CD4-positive, alpha-beta T cell (primary cell): ENCODE data around the gene CTIF. TPM values are rescaled to one million over a fixed set of nuclear protein-coding genes. Genes with fewer than 3 reads are reported as not detected.

Experiments
- ATAC-seq: fragments of 200-7000 bp; cut with Tn5 transposase; one replicate; pipeline ENCODE4 v1.10.0; 2022; ENCODE audit warnings: mild to moderate bottlenecking; ENCODE audit not compliant: poor library complexity
- CTCF ChIA-PET: fragments of 350-600 bp; sonication (Branson Sonifier 250); formaldehyde crosslinking; loops from one replicate; lab custom pipeline; 2021; ENCODE audit warnings: antibody characterized with exemption, inconsistent platforms; lab: Charles Lee
- POLR2A ChIA-PET: fragments of 350-600 bp; sonication (Branson Sonifier 250); formaldehyde crosslinking; loops from one replicate; lab custom pipeline; 2021; ENCODE audit warnings: antibody characterized with exemption, inconsistent platforms; lab: Charles Lee
- DNase-seq, 14 experiments: peaks; one replicate each; pipeline ENCODE4 v3.0.0-alpha.2; 2013 to 2020; ENCODE audit warnings: mixed read lengths in 2 of 14
- H3K27ac ChIP-seq, 2 donors: one replicate each; pipeline versions ENCODE4 v1.5.1 to v1.7.0; 2013; ENCODE audit warnings: low read length in 2 of 2, low read depth in 1 of 2, mild to moderate bottlenecking in 1 of 2
- H3K27me3 ChIP-seq, 2 experiments: 1 replicate in 1 of 2; 2 replicates in 1 of 2; pipeline versions ENCODE4 v1.6.1 to v1.7.0; 2013; ENCODE audit warnings: low read length in 2 of 2, control low read depth in 1 of 2, mild to moderate bottlenecking in 1 of 2, moderate library complexity in 1 of 2; ENCODE audit not compliant: insufficient read depth in 2 of 2, control insufficient read depth in 1 of 2
- H3K36me3 ChIP-seq: one replicate; pipeline ENCODE4 v1.6.1; 2013; ENCODE audit warnings: low read length, control low read depth; ENCODE audit not compliant: insufficient read depth
- H3K4me1 ChIP-seq: one replicate; pipeline ENCODE4 v1.6.1; 2013; ENCODE audit warnings: low read length, control low read depth; ENCODE audit not compliant: insufficient read depth
- H3K4me3 ChIP-seq: one replicate; pipeline ENCODE4 v1.5.1; 2013; ENCODE audit warnings: mild to moderate bottlenecking, low read length, moderate library complexity
- H3K9me3 ChIP-seq, 2 experiments: 1 replicate in 1 of 2; 2 replicates in 1 of 2; pipeline versions ENCODE4 v1.6.1 to v1.7.0; 2013; ENCODE audit warnings: low read length in 2 of 2, mild to moderate bottlenecking in 2 of 2, control low read depth in 1 of 2, moderate library complexity in 1 of 2; ENCODE audit not compliant: control insufficient read depth in 1 of 2, insufficient read depth in 1 of 2
- H3K27ac Mint-ChIP-seq: one replicate; pipeline ENCODE4 v1.8.0; 2020; ENCODE audit warnings: mixed read lengths
- H3K27me3 Mint-ChIP-seq: one replicate; pipeline ENCODE4 v1.8.0; 2021; ENCODE audit warnings: mixed read lengths
- H3K36me3 Mint-ChIP-seq: one replicate; pipeline ENCODE4 v1.8.0; 2021; ENCODE audit warnings: low read depth, mixed read lengths
- H3K4me1 Mint-ChIP-seq: one replicate; pipeline ENCODE4 v1.8.0; 2021; ENCODE audit warnings: low read depth, mixed read lengths
- H3K4me3 Mint-ChIP-seq: one replicate; pipeline ENCODE4 v1.8.0; 2020; ENCODE audit warnings: mild to moderate bottlenecking, mixed read lengths
- H3K9me3 Mint-ChIP-seq: one replicate; pipeline ENCODE4 v1.8.0; 2020; ENCODE audit warnings: mixed read lengths
- intact Hi-C, 2 experiments: fragments of 100-400 bp; cut with DNase I in 1 of 2; cut with micrococcal nuclease in 1 of 2; formaldehyde crosslinking; loops; one replicate each; pipeline versions ENCODE4 v1.15.1 to v1.9.0; 2023 to 2025; cut with DNase I, micrococcal nuclease
- total RNA-seq, 174 experiments: library from RNA in 2 of 174; stranded (reverse) in 2 of 174; gene quantifications; one replicate each; pipeline ENCODE4 v1.2.3 and lab custom pipeline; 2021 to 2026
- TF ChIP-seq, protein P1 (sequence below): fragments of 200-600 bp; IDR thresholded peaks from one replicate; pipeline ENCODE4 v1.8.0; 2022; ENCODE audit warnings: antibody characterized with exemption, mild to moderate bottlenecking

The CTIF gene
- total RNA-seq, 2 experiments from 2014 or later, result 1.1 to 2.9 TPM

DNA sequence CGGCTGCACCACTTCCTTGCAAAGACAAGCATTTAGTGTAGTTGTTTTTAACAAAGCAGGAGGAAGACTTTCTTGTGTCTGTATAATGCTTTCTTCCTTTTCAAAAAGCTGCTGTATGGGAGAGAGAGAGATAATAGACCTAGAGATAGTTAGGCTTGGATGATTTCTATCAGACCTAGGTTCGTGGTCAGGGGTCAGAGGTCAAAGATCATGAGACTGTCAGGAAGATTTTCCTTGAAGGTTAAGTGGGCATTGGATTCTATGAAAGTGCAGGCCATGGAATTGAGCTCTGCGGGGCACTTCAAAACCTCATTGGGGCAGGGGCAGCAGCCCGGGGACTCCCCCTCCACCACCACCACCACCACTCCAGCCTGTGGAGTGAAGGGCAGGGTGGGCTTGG, 164.6 kb downstream of the CTIF start:
- ATAC-seq (no peak), DNase-seq (no peak)
- Histone ChIP-seq H3K4me1 (no peaks in the 10 kb centered on the region), H3K36me3 (no peaks in the 10 kb centered on the region), H3K9me3 (no peaks in the 10 kb centered on the region), H3K4me3 (no peak overlapping the region), H3K27ac (no peak overlapping the region), H3K27me3 (no peaks in the 10 kb centered on the region)
- intact Hi-C loops, result no loop called here
- H3K4me3 Mint-ChIP-seq, result no peak overlapping the region
- ChIA-PET CTCF (no interaction called here), POLR2A (interaction anchor here (0.6 kb wide), 1 partner anchor 667 kb away, joined by 3 read pairs; no protein-coding TSS in a partner anchor)
- no peaks in the 10 kb centered on the region for H3K27me3 Mint-ChIP-seq
- H3K9me3 Mint-ChIP-seq, result no peaks in the 10 kb centered on the region
- TF ChIP-seq, protein P1, sequence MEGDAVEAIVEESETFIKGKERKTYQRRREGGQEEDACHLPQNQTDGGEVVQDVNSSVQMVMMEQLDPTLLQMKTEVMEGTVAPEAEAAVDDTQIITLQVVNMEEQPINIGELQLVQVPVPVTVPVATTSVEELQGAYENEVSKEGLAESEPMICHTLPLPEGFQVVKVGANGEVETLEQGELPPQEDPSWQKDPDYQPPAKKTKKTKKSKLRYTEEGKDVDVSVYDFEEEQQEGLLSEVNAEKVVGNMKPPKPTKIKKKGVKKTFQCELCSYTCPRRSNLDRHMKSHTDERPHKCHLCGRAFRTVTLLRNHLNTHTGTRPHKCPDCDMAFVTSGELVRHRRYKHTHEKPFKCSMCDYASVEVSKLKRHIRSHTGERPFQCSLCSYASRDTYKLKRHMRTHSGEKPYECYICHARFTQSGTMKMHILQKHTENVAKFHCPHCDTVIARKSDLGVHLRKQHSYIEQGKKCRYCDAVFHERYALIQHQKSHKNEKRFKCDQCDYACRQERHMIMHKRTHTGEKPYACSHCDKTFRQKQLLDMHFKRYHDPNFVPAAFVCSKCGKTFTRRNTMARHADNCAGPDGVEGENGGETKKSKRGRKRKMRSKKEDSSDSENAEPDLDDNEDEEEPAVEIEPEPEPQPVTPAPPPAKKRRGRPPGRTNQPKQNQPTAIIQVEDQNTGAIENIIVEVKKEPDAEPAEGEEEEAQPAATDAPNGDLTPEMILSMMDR, result no peak
- no peaks in the 10 kb centered on the region for H3K4me1 Mint-ChIP-seq
- H3K27ac Mint-ChIP-seq, result no peak overlapping the region
- no peaks in the 10 kb centered on the region for H3K36me3 Mint-ChIP-seq

DNA sequence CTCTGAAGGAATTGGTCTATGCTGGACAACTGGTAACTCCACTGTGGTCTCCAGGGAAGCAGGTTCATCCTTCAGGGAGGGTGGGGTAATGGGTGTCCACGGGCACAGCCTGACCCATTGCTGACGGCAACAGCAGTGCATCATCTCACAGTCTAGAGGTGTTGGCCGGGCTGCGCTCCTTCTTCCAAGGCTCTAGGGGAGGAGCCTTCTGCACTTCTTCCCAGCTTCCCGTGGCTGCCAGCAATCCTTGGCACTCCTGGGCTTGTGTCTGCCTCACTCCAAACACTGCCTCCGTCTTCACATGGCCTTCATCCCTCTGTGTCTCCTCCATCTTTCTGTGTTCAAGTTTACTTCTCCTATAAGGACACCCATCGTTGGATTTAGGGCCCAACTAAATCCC, 166.2 kb downstream of the CTIF start:
- Histone ChIP-seq H3K4me3 (no peak overlapping the region), H3K27me3 (no peaks in the 10 kb centered on the region), H3K27ac (no peak overlapping the region), H3K36me3 (no peaks in the 10 kb centered on the region), H3K4me1 (no peaks in the 10 kb centered on the region), H3K9me3 (no peaks in the 10 kb centered on the region)
- Mint-ChIP-seq H3K4me1 (no peaks in the 10 kb centered on the region), H3K27me3 (no peaks in the 10 kb centered on the region), H3K9me3 (no peaks in the 10 kb centered on the region), H3K27ac (no peak overlapping the region), H3K36me3 (no peaks in the 10 kb centered on the region), H3K4me3 (no peak overlapping the region)
- CTCF ChIA-PET, result no interaction called here
- POLR2A ChIA-PET, result no interaction called here
- ATAC-seq (no peak), DNase-seq (no peak)
- intact Hi-C loops, result no loop called here
- TF ChIP-seq, protein P1, result no peak

DNA sequence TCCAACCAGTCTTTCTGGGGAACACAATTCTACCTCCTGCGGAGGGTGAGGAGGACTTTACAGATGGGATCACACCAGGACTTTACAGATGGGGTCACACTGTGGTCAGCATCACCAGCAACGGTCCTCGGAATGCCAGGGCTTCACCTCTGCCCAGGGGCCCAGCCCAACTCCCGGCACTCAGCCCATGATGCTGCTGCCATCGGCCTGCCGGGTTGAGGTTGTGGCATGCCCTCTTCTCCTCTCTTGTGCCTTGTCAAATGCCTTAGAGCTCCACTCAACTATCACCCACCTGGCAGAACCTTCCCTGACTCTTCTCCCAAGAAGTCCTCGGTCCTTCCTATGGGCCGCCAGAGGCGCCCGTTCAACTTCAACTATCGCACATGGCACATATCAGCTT, 166.7 kb downstream of the CTIF start:
- no peaks in the 10 kb centered on the region for H3K27me3 Mint-ChIP-seq
- no peak overlapping the region for H3K27ac Mint-ChIP-seq
- DNase-seq, result no peak
- no peaks in the 10 kb centered on the region for H3K9me3 Mint-ChIP-seq
- intact Hi-C loops, result no loop called here
- no peaks in the 10 kb centered on the region for H3K4me1 Mint-ChIP-seq
- TF ChIP-seq, protein P1, result no peak
- Histone ChIP-seq H3K9me3 (no peaks in the 10 kb centered on the region), H3K4me3 (no peak overlapping the region), H3K4me1 (no peaks in the 10 kb centered on the region), H3K27ac (no peak overlapping the region), H3K27me3 (no peaks in the 10 kb centered on the region), H3K36me3 (no peaks in the 10 kb centered on the region)
- H3K4me3 Mint-ChIP-seq, result no peak overlapping the region
- no peaks in the 10 kb centered on the region for H3K36me3 Mint-ChIP-seq
- ATAC-seq, result no peak
- ChIA-PET CTCF (no interaction called here), POLR2A (no interaction called here)
